HG03439 (cell line): ENCODE data around the gene SMIM41.

Source experiments
- ATAC-seq: cut with Tn5 transposase; IDR thresholded peaks from one replicate; pipeline ENCODE4 v1.9.1; 2021; ENCODE audit warnings: mild to moderate bottlenecking, moderate library complexity; ENCODE audit not compliant: unreplicated experiment

SMIM41 gene

DNA sequence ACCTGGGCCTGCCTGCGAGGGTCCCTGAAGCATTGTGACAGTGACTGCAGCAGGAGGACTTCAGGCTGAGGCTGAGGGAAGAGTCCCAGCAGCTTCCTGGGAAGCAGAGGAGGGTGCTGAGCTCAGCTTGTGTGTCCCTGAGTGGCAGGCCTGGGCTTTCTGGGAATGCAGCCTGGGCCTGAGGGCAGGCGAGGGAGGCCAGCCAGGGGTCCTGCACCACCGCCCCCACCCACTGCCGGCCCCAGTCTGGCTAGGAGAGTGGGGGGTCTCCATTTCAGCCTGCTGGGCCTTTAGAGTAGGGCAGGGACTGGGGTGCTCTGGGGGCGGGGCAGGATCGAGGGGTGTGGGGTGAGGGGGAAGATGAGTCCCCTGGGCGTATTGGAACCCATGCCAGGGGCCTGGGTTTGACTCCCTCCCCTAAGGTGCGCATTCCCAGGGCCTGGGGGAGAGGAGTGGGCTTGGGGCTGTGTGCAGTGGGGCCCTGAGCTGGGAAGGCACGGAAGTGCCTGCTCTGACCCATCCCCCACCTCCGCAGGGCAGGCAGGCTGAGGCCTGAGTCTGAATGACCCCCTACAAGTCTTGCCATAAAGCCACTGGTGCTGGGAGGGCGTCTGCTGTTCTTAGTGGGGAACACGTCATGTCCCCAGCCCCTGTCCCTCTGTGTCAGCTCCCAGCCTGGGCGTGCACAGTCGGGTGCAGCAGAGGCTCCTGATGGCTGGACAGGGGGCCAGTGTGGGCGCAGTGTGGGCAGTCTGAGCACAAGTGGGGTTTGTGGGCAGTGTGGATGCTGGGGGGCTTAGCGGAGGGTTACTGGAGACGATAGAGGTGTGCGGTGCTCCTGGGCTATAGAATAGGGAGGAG is 66.0 kb downstream of the SMIM41 start:
- no peak for ATAC-seq

DNA sequence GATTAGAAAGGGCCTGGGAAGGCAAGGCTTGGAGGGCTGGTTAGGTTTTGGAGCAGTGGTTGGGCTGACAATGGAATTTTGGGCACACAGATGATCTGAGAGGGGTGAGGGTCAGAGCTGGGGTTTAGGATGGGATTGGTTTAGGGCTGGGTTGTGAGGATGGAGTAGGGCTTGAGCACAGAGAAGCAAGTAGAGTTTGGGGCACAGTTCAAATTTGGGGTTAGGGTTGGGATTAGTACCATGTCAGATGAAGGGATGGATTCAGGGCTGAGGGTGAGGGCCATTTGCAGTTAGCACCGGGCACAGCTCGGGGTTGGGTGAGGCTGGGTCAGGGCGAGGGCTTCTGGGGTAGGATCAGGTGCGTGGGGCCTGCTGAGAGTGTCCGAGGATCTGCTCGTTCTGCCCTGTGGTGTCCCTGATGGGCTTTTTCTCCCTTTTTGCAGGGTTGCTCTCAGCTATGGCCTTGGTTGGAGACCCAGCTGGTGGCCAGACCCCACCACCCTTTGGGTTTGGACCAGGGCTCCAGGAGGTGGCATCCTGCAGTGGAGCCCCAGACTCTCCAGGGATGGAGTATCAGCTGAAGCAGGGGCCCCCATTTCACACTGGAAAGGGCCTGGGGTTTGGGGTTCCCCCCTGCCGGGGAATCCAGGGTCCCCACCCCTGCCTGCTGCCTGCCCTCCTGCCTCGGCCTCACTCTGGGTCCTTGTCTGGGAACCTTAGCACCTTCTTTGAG is 66.8 kb downstream of the SMIM41 start:
- no peak for ATAC-seq

DNA sequence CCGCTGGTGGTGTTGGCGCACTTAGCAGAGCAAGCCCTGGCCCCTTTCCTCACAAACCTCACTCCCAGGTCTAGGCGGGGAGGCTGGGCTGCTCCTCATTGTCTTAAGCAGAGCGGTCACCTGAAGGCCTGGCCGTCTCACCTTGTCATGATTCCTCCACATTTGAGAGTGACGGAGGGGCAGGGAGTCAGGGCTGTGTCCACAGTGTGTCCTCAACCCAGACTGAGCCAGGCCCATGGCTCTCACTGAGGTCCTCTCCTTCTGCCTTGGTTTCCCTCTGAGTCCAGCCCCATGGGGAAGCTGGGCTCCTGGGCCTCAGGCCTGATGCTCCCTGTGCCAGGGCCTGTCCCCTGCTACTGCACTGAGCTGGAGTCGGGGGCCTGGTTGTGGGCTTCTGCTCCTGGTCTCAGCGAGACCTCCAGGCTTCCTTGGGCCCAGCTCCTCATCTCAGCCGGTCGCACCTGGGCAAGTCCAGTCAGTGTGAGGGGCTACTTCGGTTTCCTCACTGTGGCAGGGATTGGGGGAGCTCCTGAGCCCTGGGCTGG is 67.4 kb downstream of the SMIM41 start:
- no peak for ATAC-seq

DNA sequence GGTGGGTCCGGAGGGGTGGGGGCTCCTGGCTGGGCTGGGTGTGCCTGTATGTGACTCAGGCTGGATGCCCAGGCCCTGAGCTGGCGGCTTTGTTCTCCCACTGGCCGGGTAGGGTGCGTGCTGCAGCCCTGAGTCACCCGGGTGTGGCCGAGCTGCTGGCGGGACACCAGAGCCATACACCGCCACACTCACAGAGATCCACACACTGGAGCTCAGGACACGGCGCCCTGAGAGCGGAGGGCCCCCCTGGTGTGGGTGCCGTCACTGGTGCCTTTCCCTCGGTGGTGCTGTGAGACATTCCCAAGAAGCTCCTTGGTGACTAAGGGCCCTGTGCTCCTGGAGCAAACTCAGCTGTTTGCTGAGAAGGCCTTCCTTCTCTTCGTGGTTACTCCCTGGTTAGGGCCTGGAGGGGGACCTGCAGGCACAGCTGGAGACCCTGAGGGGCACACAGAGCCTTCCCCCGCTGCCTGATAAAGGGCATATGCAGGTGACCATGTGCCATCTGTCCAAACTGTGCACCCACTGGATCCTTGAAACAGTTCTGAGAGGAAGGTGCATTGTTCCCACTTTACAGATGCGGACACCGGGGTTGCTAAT is 68.0 kb downstream of the SMIM41 start:
- ATAC-seq: no peak

DNA sequence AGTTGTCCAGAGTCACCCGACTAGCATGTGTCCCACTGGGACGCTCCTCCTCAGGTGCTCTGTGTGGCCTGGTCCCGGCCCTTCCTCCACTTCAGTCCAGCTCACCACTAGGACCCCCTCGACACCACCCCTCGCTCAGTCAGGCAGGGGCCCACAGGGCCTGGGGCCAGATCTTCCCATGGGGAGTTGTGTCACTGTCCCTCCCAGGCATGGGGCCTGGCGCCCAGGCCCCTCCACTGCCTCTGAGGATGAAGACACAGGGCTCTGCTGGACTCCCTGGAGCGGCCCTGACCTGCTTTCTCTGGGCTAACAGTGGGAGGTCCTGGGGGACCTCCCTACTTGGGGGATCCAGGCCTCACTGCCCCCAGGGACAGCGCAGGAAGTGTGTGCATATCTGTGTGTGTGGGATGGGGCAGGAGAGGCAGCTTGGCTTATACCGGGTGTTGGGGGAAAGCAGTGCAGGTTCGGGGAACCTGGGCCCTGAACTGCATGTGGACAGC is 68.5 kb downstream of the SMIM41 start:
- no peak for ATAC-seq

DNA sequence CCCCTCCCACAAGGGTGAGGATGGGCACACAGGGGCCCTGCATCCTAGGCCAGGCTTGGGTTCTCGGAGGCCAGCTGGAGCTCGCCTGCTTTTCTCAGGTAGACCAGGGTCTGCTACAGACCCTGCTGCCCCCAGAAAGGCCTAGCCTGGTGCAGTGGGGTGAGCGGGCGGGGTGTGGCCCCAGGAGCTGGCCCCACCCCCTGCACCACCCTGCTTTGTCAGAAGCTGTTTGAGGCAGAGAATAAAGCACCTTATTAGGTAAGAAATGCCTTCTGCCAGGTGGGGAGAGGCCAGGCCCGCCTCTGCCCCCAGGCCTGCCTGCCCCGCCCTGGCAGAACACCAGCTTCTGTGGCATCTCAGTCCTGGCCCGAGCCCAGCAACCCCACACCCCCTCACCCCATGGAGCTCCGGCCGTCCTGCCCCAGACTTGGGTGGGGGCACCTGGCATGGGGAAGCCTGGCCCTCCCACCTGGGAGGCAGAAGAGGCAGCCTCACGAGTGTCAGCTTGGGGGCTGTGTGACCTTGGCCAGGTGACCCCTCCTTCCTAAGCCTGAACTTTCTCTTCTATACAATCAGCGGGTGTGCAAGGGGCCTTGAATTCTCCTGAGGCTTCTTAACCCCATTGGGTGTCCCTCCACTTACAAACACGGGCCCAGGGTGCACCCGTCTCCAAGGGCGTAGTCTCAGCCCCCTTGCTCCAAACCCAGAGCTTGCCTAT is 69.1 kb downstream of the SMIM41 start:
- no peak for ATAC-seq

DNA sequence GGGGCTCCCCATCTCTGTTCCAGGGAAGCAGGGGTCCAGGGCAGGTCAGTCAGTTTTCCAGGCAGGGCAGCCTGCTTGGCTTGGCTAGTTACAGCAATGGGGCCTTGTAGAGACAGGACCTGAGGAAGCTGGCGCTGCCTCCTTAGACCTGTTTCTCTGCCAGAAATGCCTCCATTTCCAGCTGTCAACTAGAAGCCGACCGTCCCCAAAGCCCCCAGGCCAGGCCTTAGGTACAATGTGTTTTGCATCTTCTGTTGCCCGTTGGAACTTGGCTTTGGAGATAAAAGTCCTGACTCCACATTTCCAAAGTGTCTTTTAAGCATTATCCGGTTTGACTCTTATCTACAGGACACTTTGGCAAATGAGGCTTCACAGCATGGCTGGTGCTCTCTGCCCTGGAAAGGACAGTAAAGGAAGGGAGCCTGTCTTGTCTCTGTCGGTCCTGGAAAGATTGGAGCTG is 69.7 kb downstream of the SMIM41 start:
- no peak for ATAC-seq

DNA sequence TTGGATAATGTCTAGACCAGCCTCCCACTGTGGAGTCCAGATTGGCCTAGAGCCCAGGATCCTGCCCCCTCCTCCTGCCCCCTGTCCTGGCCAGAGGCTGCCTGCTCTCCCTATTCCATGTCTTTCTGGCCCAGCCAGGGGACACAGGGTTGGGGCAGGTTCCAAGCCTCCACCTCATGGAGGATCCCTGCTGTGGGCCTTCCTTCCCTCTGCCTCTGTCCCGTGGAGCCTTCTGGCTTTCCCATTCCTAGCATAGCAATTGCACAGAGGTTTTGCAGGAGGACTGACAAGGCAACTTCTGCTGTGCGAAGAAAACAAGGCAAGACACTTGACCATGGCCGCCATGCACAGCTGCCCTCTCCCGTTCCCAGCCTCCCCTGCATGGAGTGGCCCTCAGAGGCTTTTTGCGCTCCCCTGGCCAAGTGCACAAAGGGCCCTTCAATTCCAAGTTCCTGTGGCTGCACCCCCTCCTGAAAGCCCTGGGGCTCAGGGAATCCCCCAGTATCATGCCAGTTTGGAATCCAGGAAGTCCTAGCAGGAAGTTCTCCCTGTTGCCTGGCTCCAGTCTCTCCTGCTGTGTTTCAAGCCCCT is 70.2 kb downstream of the SMIM41 start:
- ATAC-seq: no peak

DNA sequence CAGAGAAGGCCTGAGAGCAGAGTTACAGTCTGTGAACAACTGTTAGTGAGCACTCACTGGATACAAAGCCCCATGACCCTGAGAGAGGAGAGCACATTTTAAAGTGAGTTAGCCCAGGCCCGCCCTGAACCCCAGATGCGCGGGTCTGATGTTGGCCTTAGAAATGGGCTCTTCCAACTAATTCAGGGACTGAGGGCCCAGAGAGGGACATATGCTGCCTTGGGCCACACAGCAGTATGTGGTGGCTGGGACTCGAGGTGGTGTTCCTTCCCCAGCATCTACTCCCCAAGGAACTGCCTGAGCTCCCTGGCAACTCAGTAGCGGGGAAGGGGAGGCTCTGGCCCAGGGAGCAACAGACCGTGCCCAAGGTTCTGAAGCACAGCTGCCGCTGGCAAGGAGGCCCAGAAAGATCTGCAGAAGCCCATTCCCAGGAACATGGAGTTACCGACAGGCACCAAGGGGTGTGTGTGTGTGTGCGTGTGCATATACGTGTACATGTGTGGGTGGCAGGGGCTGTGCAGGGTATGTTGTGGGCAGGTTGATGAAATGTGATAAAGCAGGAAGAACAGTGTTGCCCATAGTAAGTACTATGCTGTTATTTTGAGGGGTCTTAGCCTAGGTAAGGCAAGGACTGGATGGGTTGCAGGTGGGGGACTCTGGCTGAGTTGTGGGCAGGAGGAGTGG is 71.8 kb downstream of the SMIM41 start:
- ATAC-seq: no peak

DNA sequence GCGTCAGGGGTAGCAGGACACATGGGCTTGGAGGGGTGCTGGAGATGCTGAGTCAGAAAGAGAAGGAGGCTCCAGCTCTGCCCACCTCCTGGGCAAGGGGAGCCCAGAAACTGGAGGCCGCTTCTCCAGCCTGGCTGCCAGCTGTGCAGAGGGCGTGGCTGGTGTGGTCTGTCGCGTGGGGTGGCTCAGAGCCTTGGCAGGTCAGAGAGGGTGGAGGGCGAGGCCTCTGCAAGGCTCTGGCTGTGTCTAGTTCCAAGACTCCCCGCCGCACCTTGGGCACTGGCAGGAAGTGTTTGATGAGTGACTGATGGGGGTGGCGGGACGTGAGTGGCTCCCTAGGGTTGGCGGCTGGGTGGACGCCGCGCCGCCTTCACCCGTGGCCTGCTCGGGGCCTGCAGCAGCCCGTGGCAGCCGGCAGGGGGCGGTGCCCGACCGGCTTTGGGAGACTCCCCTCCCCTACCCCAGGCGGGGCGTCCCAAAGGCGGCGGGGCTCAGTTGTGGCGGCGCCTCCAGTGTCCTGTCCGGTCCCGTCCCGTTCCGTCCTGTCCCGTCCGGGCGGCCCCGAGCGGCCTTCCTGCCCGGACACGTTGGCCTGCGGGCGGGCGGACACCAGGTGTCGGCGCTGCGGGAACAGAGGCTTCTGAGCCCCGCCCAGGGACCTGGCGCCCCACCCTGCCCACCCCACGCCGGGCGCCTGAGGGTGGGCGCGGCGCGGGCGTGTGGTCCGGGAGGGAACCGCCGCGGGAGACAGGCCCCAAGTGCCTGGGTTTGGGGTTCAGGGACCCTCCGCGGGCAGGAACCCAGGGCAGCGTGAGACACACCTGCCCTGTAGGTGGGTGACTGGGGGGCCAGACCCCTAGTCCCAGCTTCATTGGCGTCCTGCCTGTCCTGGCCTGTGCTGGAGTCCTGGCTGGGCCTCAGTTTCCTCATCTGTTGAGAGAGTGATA is 72.6 kb downstream of the SMIM41 start:
- no peak for ATAC-seq

DNA sequence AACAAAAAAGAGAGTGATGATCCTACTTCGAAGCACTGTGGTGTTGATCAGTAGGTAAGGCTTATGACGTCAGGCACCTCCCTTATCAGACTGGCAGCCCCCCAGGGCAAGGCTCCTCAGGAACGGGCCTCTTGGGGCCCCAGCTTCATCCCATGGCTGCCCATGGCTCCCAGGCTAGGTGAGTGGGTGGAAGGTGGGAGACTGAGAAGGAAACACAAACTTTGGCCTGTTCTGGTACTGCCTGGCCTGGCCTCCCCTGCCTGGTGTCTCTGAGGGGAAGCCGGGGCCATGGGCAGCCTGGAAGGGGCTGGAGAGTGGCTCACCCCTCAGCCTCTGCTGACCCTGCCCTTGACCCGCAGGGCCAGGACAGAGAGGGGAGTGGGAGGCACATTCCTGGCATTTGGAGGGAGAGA is 73.4 kb downstream of the SMIM41 start:
- ATAC-seq: no peak

DNA sequence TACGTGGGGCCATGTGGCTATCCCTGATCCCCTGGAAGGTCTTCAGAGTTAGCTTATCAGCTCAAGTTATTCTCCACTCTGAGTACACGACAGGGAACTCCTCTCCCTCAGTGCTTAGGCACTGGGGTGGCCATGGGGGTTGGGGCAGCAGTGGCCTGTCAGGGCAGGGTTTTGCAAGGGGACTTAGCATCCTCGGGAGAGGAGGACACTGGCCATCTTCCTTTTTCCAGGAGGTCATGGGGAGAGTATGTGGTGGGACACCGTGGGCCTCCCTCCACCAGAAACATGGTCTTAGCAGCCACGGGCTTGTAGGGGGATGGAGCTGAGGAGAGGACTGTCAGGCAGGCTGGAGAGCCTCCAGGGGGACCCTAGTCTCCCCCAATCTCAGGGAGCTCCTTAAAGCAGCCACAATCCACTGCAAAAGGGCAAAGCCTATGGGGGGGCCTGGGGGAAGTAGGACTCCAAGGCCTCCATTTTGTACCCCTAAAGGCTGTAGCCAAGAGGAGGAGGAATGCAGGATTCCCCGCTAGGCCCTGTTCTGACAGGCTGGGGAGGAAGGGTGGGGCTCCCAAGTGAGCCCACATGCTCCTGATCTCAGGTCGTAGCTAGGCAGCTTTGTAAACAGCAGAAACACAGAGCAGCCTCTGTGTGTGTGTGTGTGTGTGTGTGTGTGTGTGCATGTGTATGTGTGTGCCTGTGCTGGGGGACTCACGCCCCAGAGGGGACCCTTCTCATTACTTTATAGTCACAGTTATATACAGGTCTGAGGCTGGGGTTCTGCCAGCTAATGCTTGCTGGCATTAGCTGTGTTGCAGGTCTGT is 75.8 kb downstream of the SMIM41 start:
- ATAC-seq: no peak

DNA sequence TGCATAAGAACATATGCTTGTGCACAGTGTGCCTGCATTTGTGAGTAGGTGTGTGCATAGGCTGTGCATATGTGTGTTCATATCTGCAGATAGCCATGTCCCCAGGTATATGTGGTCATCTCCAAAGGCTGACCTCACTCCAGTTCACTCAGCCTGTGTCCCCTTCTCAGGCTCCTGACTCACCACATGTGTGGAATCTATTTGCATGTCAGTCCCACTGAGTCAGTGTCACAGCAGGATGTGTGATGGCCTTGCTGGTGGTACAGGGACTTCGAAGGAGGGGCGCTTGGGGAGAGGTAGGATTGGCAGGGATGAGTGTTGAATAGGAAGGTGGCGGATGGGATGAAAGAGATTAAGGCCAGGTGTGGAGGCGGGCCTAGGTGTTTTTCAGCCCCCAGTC is 76.8 kb downstream of the SMIM41 start:
- ATAC-seq: no peak

DNA sequence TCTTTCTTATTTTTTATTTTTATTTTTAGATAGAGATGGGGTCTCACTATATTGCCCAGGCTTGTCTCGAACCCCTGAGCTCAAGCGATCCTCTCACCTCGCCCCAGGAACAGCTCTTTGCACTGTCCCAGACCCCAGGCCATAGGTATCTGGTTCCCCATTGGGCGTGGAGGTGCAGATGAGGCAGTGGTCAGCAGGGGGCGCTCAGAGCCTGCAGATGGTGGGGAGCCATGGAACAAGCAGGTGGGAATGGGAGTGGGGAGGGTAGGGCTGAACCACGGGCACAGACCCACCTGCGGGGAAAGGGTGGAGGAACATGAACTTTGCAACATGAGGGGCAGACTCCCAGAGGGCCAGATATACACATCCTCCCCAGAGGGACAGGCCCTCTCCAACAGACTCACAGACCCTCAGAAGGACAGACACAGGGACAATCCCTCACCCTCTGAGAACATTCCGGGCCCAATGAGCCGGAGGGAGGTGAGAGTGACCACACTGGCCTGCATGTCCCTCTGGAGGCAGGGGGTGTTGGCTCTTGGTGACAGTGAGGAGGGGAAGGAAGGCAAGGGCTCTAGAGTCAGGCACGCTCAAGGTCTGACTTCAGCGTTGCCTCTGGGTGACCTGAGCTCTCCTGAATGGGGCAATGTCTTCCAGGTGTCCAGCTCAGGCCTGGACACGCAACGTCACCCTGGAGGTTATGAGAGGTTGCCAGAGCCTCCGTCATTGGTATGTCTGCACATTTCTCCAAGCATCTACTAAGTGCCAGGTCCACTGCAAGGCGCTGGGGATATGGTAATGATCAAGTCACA is 77.5 kb downstream of the SMIM41 start:
- no peak for ATAC-seq

DNA sequence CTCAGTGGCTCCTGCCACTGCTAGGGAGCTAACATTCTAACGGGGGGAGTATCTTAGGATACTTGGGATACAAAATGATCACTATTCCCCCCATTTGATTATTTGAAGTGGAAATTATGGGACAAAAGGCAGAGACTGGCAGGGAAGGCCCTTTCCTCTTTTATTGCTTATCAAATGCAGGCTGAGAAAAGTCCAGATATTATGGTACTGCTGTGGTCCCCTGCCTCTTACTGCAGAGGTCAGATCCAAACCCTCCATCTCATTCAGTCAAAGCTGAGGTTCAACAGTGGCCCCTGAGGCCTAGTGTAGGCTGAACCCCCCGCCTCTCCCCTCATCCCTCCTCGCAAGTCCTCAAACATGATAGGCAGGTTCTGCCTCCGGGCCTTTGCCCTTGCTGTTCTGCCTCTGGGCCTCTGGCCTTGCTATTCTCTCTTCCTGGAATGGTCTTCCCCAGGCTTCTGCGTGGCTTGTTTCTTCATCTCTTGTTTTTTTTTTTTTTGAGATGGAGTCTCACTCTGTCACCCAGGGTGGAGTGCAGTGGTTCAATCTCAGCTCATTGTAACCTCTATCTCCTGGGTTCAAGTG is 78.2 kb downstream of the SMIM41 start:
- no peak for ATAC-seq
